ENCODE results near the gene SPDEF. TPM values are rescaled to one million over a fixed set of nuclear protein-coding genes. Genes with fewer than 3 reads are reported as not detected.

The SPDEF gene
- total RNA-seq, 4 donors from 2014 or later, result 9.0 to 57.3 (median 31.5) TPM

GRCh38 chr6:34553146-34553545, 3.0 kb downstream of the SPDEF start:
- no peak overlapping the region for H3K4me3 ChIP-seq
- peaks cover 0 to 2% of the 10 kb centered on the region in 2 donors for H3K9me3 ChIP-seq
- TF ChIP-seq EP300 (IDR thresholded peaks at IDR 0.05; ENCODE audit: low read depth) (no peak), POLR2AphosphoS5 (IDR thresholded peaks at IDR 0.05) (no peak), POLR2A (IDR thresholded peaks at IDR 0.05) (no peak)
- TF ChIP-seq, protein P1, sequence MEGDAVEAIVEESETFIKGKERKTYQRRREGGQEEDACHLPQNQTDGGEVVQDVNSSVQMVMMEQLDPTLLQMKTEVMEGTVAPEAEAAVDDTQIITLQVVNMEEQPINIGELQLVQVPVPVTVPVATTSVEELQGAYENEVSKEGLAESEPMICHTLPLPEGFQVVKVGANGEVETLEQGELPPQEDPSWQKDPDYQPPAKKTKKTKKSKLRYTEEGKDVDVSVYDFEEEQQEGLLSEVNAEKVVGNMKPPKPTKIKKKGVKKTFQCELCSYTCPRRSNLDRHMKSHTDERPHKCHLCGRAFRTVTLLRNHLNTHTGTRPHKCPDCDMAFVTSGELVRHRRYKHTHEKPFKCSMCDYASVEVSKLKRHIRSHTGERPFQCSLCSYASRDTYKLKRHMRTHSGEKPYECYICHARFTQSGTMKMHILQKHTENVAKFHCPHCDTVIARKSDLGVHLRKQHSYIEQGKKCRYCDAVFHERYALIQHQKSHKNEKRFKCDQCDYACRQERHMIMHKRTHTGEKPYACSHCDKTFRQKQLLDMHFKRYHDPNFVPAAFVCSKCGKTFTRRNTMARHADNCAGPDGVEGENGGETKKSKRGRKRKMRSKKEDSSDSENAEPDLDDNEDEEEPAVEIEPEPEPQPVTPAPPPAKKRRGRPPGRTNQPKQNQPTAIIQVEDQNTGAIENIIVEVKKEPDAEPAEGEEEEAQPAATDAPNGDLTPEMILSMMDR (IDR thresholded peaks at IDR 0.05), result no peak
- H3K27ac ChIP-seq, result peak overlapping the region in 2 of 4 donors; percentile 16 to 26
- H3K36me3 ChIP-seq, result no peaks in the 10 kb centered on the region
- DNase-seq, result no peak
- in situ Hi-C loops (cut with MboI; ENCODE audit: low pct_ligation_motif_present in 1 of 4, low pct_unique_long_range_greater_than_20kb in 1 of 4, low sequenced_read_pairs in 3 of 4) (no loop called here), intact Hi-C loops (cut with DNase I; ENCODE audit: low total_unique reads) (no loop called here)
- peaks cover 0 to 17% (median 11%) of the 10 kb centered on the region in 4 donors for H3K4me1 ChIP-seq
- no peaks in the 10 kb centered on the region for H3K27me3 ChIP-seq
- WGBS, 2 donors (ENCODE audit: low coverage in 1 of 2), result 70% methylated on average over 4 of the region's 4 CpGs; no CpG with 5 or more reads in 1 of the 2 donors

DNA sequence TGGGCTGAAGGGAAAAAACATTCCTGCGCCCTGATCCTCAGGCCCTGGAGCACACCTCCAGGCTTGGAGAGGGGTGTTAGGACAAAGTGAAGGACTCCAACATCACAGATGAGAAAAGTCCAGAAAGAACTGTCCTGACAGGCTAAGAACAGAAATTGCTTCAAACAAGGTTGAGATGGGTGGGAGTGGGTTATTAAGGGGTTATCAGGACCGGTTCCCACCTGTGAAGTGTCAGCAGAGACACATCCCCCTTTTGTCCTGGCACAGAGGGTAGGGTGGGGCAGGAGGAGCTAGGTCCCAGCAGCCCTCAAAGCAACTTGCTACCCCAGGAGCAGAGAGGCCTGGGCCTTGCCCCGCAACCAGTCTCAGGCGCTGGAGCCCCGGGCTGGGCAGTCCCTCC, 3.5 kb downstream of the SPDEF start:
- Histone ChIP-seq H3K4me3 (no peak overlapping the region), H3K4me1 (peaks cover under 1 to 21% (median 15%) of the 10 kb centered on the region in 4 donors), H3K27ac (no peak overlapping the region)

GRCh38 chr6:34551720-34552119, 4.4 kb downstream of the SPDEF start:
- 90 to 95% methylated on average over 2 to 8 of the region's 8 CpGs for WGBS, 2 donors (ENCODE audit: low coverage in 1 of 2)
- peaks cover 10 to 30% (median 24%) of the 10 kb centered on the region in 4 donors for H3K4me1 ChIP-seq
- H3K9me3 ChIP-seq, result no peaks in the 10 kb centered on the region
- intact Hi-C loops (cut with DNase I; ENCODE audit: low total_unique reads) (no loop called here), in situ Hi-C loops (cut with MboI; ENCODE audit: low pct_ligation_motif_present in 1 of 4, low pct_unique_long_range_greater_than_20kb in 1 of 4, low sequenced_read_pairs in 3 of 4) (no loop called here)
- no peaks in the 10 kb centered on the region for H3K27me3 ChIP-seq
- no peak for DNase-seq
- no peak for TF ChIP-seq EP300 (IDR thresholded peaks at IDR 0.05; ENCODE audit: low read depth)
- TF ChIP-seq POLR2AphosphoS5 (IDR thresholded peaks at IDR 0.05), result no peak
- no peak for TF ChIP-seq POLR2A (IDR thresholded peaks at IDR 0.05)
- TF ChIP-seq, protein P1 (IDR thresholded peaks at IDR 0.05), result no peak
- H3K4me3 ChIP-seq, result no peak overlapping the region
- H3K27ac ChIP-seq, result no peak overlapping the region
- no peaks in the 10 kb centered on the region for H3K36me3 ChIP-seq

More for the DNA sequence above, 3.5 kb downstream of the SPDEF start:
- H3K27me3 ChIP-seq, result no peaks in the 10 kb centered on the region
- H3K36me3 ChIP-seq, result no peaks in the 10 kb centered on the region
- intact Hi-C loops (cut with DNase I; ENCODE audit: low total_unique reads), result no loop called here
- in situ Hi-C loops (cut with MboI; ENCODE audit: low pct_ligation_motif_present in 1 of 4, low pct_unique_long_range_greater_than_20kb in 1 of 4, low sequenced_read_pairs in 3 of 4), result no loop called here
- TF ChIP-seq EP300 (IDR thresholded peaks at IDR 0.05; ENCODE audit: low read depth), result no peak
- TF ChIP-seq, protein P1 (IDR thresholded peaks at IDR 0.05), result no peak
- no peak for TF ChIP-seq POLR2A (IDR thresholded peaks at IDR 0.05)
- TF ChIP-seq POLR2AphosphoS5 (IDR thresholded peaks at IDR 0.05), result no peak
- no peaks in the 10 kb centered on the region for H3K9me3 ChIP-seq
- 71 to 90% methylated on average over 1 to 4 of the region's 5 CpGs for WGBS, 2 donors (ENCODE audit: low coverage in 1 of 2)
- DNase-seq, result no peak

- no peak for DNase-seq
Measured at GRCh38 chr6:34549804-34550202, 6.3 kb downstream of the SPDEF start.

More at GRCh38 chr6:34549804-34550202, 6.3 kb downstream of the SPDEF start:
- no peak for TF ChIP-seq POLR2AphosphoS5 (IDR thresholded peaks at IDR 0.05)
- no peak for TF ChIP-seq EP300 (IDR thresholded peaks at IDR 0.05; ENCODE audit: low read depth)
- TF ChIP-seq, protein P1 (IDR thresholded peaks at IDR 0.05), result no peak
- no peak for TF ChIP-seq POLR2A (IDR thresholded peaks at IDR 0.05)
- in situ Hi-C loops (cut with MboI; ENCODE audit: low pct_ligation_motif_present in 1 of 4, low pct_unique_long_range_greater_than_20kb in 1 of 4, low sequenced_read_pairs in 3 of 4) (no loop called here), intact Hi-C loops (cut with DNase I; ENCODE audit: low total_unique reads) (no loop called here)
- Histone ChIP-seq H3K9me3 (no peaks in the 10 kb centered on the region), H3K36me3 (no peaks in the 10 kb centered on the region), H3K27ac (peak overlapping the region in 1 of 4 donors; percentile 33), H3K4me3 (no peak overlapping the region), H3K27me3 (no peaks in the 10 kb centered on the region), H3K4me1 (peaks cover 21 to 46% (median 32%) of the 10 kb centered on the region in 4 donors)
- WGBS, 2 donors (ENCODE audit: low coverage in 1 of 2), result 78% methylated on average over 2 of the region's 2 CpGs; no CpG with 5 or more reads in 1 of the 2 donors
